Mononuclear cell (primary cell): ENCODE results near the gene LRRC8E. TPM values are rescaled to one million over a fixed set of nuclear protein-coding genes. Genes with fewer than 3 reads are reported as not detected.
"Not testable (repeated sequence)": the region's sequence is repeated elsewhere in the genome, so short reads cannot be mapped to it uniquely, and the experiment has no call there.

Experiments used
- H3K27me3 ChIP-seq: 2 replicates; pipeline ENCODE4 v1.6.0; 2011; ENCODE audit warnings: low read length, control low read depth; ENCODE audit not compliant: insufficient read depth
- H3K4me1 ChIP-seq: 2 replicates; pipeline ENCODE4 v1.5.1; 2011; ENCODE audit warnings: mild to moderate bottlenecking, low read length, control low read depth; ENCODE audit not compliant: insufficient read depth
- H3K4me3 ChIP-seq: 2 replicates; pipeline ENCODE4 v1.5.1; 2011; ENCODE audit warnings: mild to moderate bottlenecking, low read length, moderate library complexity
- H3K9me3 ChIP-seq: 2 replicates; pipeline ENCODE4 v1.5.1; 2011; ENCODE audit warnings: low read depth, mild to moderate bottlenecking, control low read depth, low read length
- total RNA-seq: library from RNA; depleted of rRNA; stranded (reverse); fragments of >200 nt; gene quantifications from one replicate; pipeline ENCODE4 v1.2.3, GENCODE V29; 2012

The LRRC8E gene
- total RNA-seq, 1 donor = not detected

- H3K4me3 ChIP-seq = no peak overlapping the region
Measured at GRCh38 chr19:7912697-7913564, 24.6 kb downstream of the LRRC8E start.

GRCh38 chr19:7913652-7914051, 25.3 kb downstream of the LRRC8E start:
- H3K9me3 ChIP-seq = no peaks in the 10 kb centered on the region
- H3K4me1 ChIP-seq = peaks cover 31% of the 10 kb centered on the region
- H3K27me3 ChIP-seq = peaks cover 25% of the 10 kb centered on the region
- no peak overlapping the region for H3K4me3 ChIP-seq

More at GRCh38 chr19:7912697-7913564, 24.6 kb downstream of the LRRC8E start:
- H3K9me3 ChIP-seq = no peaks in the 10 kb centered on the region
- H3K27me3 ChIP-seq = peaks cover 19% of the 10 kb centered on the region
- peaks cover 25% of the 10 kb centered on the region for H3K4me1 ChIP-seq

GRCh38 chr19:7914099-7914498, 25.8 kb downstream of the LRRC8E start:
- Histone ChIP-seq H3K9me3 (no peaks in the 10 kb centered on the region), H3K4me3 (no peak overlapping the region), H3K4me1 (peaks cover 34% of the 10 kb centered on the region), H3K27me3 (peaks cover 30% of the 10 kb centered on the region)

GRCh38 chr19:7914598-7915045, 26.3 kb downstream of the LRRC8E start, which contains the start of gene TGFBR3L:
Gene TGFBR3L, plus strand, starts transcription at chr19:7914830.
- H3K4me3 ChIP-seq = no peak within 1 kb of the TSS
- H3K27me3 ChIP-seq = peaks cover 30% of the 10 kb centered on the region
- peaks cover 40% of the 10 kb centered on the region for H3K4me1 ChIP-seq
- H3K9me3 ChIP-seq = no peaks in the 10 kb centered on the region

- peaks cover 45% of the 10 kb centered on the region for H3K4me1 ChIP-seq
- no peaks in the 10 kb centered on the region for H3K9me3 ChIP-seq
- H3K27me3 ChIP-seq = peaks cover 30% of the 10 kb centered on the region
- no peak overlapping the region for H3K4me3 ChIP-seq
Measured at GRCh38 chr19:7915250-7916102, 27.2 kb downstream of the LRRC8E start.

- peaks cover 30% of the 10 kb centered on the region for H3K27me3 ChIP-seq
- H3K4me3 ChIP-seq = no peak overlapping the region
- peaks cover 50% of the 10 kb centered on the region for H3K4me1 ChIP-seq
- H3K9me3 ChIP-seq = no peaks in the 10 kb centered on the region
Measured at GRCh38 chr19:7916103-7916954, 28.0 kb downstream of the LRRC8E start.

- Histone ChIP-seq H3K9me3 (no peaks in the 10 kb centered on the region), H3K4me1 (peaks cover 55% of the 10 kb centered on the region), H3K27me3 (peaks cover 30% of the 10 kb centered on the region), H3K4me3 (no peak overlapping the region)
Measured at GRCh38 chr19:7916955-7917266, 28.6 kb downstream of the LRRC8E start.

- H3K9me3 ChIP-seq = no peaks in the 10 kb centered on the region
- peaks cover 57% of the 10 kb centered on the region for H3K4me1 ChIP-seq
- H3K4me3 ChIP-seq = no peak overlapping the region
- H3K27me3 ChIP-seq = peaks cover 30% of the 10 kb centered on the region
Measured at GRCh38 chr19:7917267-7918061, 29.2 kb downstream of the LRRC8E start.

GRCh38 chr19:7918062-7918614, 29.8 kb downstream of the LRRC8E start:
- Histone ChIP-seq H3K4me1 (peaks cover 57% of the 10 kb centered on the region), H3K27me3 (peaks cover 30% of the 10 kb centered on the region)
- H3K4me3 ChIP-seq, H3K9me3 ChIP-seq: not testable (repeated sequence)

- Histone ChIP-seq H3K9me3 (no peaks in the 10 kb centered on the region), H3K4me3 (no peak overlapping the region), H3K4me1 (peaks cover 57% of the 10 kb centered on the region), H3K27me3 (peaks cover 30% of the 10 kb centered on the region)
Measured at GRCh38 chr19:7918615-7919421, 30.5 kb downstream of the LRRC8E start.

GRCh38 chr19:7919610-7920518, 31.6 kb downstream of the LRRC8E start, which contains the start of gene SNAPC2:
Gene SNAPC2, plus strand, starts transcription at chr19:7920338. Its CDS starts 29 bp downstream, at chr19:7920367.
- H3K9me3 ChIP-seq = no peaks in the 10 kb centered on the region
- H3K4me3 ChIP-seq = peak within 1 kb of the TSS; percentile 63
- peaks cover 58% of the 10 kb centered on the region for H3K4me1 ChIP-seq
- H3K27me3 ChIP-seq = peaks cover 30% of the 10 kb centered on the region

- Histone ChIP-seq H3K9me3 (no peaks in the 10 kb centered on the region), H3K27me3 (peaks cover 25% of the 10 kb centered on the region), H3K4me1 (peaks cover 62% of the 10 kb centered on the region), H3K4me3 (peak overlapping the region; percentile 63)
Measured at GRCh38 chr19:7920519-7921301, 32.4 kb downstream of the LRRC8E start.
